Muscle layer of duodenum (tissue), 2 donors: ENCODE measurements around the gene RAB19.
"Not testable (repeated sequence)": the region's sequence is repeated elsewhere in the genome, so short reads cannot be mapped to it uniquely, and the experiment has no call there.

Experiments
- H3K27ac ChIP-seq: one replicate; pipeline ENCODE4 v1.7.0; 2013; ENCODE audit warnings: mild to moderate bottlenecking, low read length
- H3K27me3 ChIP-seq: one replicate; pipeline ENCODE4 v1.7.0; 2013; ENCODE audit warnings: low read depth, mild to moderate bottlenecking, control low read depth, low read length
- H3K36me3 ChIP-seq, 2 donors: one replicate each; pipeline ENCODE4 v1.7.0; 2013; ENCODE audit warnings: low read length in 2 of 2, control low read depth in 1 of 2, mild to moderate bottlenecking in 1 of 2; ENCODE audit not compliant: insufficient read depth in 2 of 2, control insufficient read depth in 1 of 2
- H3K4me1 ChIP-seq, 2 donors: one replicate each; pipeline ENCODE4 v1.7.0; 2013; ENCODE audit warnings: low read length in 2 of 2, mild to moderate bottlenecking in 2 of 2, control low read depth in 1 of 2, moderate library complexity in 1 of 2; ENCODE audit not compliant: insufficient read depth in 2 of 2, control insufficient read depth in 1 of 2
- H3K4me3 ChIP-seq, 2 donors: one replicate each; pipeline ENCODE4 v1.7.0; 2013; ENCODE audit warnings: low read length in 2 of 2, low read depth in 1 of 2, mild to moderate bottlenecking in 1 of 2
- H3K9me3 ChIP-seq, 2 donors: one replicate each; pipeline ENCODE4 v1.7.0; 2013; ENCODE audit warnings: low read length in 2 of 2, control low read depth in 1 of 2, mild to moderate bottlenecking in 1 of 2; ENCODE audit not compliant: control insufficient read depth in 1 of 2
- donor health status: healthy.

The RAB19 gene

DNA sequence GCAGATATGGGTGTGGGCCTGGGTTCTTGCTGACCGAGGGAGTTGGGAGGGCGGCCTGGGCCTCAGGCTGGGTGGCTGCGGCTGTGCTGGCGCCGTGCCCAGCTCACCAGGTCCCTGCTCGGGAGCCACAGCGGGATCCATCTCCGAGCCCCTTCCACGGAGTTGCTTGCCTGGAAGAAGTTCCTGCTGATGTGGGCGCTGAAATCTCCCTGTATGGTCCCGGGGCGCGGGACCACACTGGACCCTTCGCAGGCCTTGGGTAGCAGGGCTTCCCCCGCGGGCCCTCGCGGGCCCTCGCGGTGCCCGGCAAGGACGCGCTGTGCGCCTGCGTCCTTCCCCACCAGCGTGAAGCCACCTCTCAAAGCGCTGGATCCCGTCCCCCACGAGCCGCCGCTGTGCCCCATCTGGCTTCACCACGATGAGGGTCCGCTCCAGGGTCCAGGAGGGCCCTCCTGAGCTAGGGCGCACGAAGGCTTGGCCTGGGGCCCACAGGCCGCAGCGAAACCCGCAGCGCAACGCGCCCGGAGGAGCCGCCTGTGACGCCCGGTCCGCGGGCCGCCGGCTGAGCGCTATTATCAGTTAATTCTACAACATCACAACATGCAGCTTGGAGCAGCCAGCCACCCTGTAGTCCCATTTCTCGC lies 31.5 kb downstream of the RAB19 start:
- Histone ChIP-seq H3K9me3 (no peaks in the 10 kb centered on the region), H3K4me3 (peak overlapping the region in 1 of 2 donors; percentile 47), H3K27ac (no peak overlapping the region), H3K36me3 (no peaks in the 10 kb centered on the region), H3K4me1 (no peaks in the 10 kb centered on the region), H3K27me3 (no peaks in the 10 kb centered on the region)

DNA sequence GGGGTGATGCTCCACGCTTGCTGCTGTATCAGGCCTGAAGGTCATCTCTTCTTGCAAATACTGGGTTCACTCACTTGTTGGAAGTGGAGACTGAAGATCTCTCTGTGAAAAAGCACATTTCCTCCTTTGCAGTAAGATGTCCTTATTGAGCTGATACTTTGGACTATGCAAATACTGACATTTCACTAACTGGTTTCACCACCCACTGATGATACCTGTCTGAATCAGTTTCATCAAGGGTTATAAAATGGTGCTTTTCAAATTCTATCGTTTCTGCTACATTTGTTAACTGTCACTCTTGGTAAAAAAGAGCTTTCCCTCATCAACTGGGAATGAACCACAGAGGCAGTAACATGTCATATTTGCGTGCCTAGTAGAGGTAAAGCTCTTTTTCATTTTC lies 35.5 kb downstream of the RAB19 start:
- Histone ChIP-seq H3K27me3 (no peaks in the 10 kb centered on the region), H3K9me3 (no peaks in the 10 kb centered on the region)

DNA sequence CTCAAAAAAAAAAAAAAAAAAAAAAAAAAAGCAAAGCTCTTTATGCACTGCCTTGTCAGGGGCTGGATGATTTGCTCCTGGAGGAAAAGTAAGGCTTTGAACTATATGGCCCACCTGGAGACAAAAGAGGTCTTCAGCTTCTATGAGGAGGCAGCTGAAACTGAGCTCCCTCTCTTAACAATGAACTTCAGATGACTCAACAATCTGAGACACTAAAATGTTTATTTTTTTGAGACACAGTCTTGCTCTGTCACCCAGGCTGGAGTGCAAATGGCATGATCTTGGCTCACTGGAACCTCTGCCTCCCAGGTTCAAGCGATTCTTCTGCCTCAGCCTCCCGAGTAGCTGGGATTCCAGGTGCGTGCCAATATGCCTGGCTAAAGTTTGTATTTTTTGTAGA lies 36.7 kb downstream of the RAB19 start:
- Histone ChIP-seq H3K36me3 (no peaks in the 10 kb centered on the region), H3K9me3 (no peaks in the 10 kb centered on the region), H3K27me3 (no peaks in the 10 kb centered on the region), H3K27ac (no peak overlapping the region), H3K4me3 (no peak overlapping the region), H3K4me1 (no peaks in the 10 kb centered on the region)

More for the DNA sequence above, 35.5 kb downstream of the RAB19 start:
- H3K4me3 ChIP-seq = no peak overlapping the region
- no peaks in the 10 kb centered on the region for H3K4me1 ChIP-seq
- H3K27ac ChIP-seq = no peak overlapping the region
- H3K36me3 ChIP-seq = no peaks in the 10 kb centered on the region

DNA sequence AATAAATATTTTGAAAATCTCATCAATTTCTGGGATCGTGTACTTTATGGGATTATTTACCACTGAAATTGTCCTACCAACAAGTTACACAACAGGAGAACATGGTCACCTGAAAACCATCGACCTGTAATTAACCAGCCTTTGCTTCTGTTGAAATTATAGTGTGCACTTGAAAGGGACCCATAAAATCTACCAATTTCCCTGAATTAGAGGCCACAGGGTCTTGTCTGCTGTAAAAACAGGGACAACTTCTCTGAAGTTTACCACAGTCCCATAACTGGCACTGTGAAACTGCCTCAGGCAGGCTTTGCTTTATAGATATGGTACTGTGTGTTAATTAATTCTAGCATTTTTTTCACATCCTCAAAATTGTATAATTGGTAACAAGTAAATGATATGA lies 37.7 kb downstream of the RAB19 start:
- Histone ChIP-seq H3K27me3 (no peaks in the 10 kb centered on the region), H3K27ac (no peak overlapping the region), H3K9me3 (no peaks in the 10 kb centered on the region), H3K36me3 (no peaks in the 10 kb centered on the region), H3K4me3 (no peak overlapping the region), H3K4me1 (no peaks in the 10 kb centered on the region)

DNA sequence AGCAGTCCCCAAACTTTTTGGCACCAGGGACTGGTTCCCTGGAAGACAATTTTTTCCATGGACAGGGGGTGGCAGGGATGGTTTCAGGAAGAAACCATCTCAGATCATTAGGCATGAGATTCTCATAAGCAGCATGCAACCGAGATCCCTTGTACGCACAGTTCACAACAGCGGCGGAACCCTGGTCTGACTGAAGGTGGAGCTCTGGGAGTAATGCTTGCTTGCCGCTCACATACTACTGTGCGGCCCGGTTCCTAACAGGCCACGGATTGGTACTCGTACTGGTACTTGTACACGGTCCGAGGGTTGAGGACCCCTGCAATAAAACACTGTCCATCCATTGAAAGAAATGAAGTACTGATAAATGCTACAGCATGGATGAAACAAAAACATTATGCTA lies 42.6 kb downstream of the RAB19 start:
- Histone ChIP-seq H3K27ac (no peak overlapping the region), H3K9me3 (no peaks in the 10 kb centered on the region), H3K4me1 (no peaks in the 10 kb centered on the region), H3K4me3 (no peak overlapping the region), H3K36me3 (peaks cover 0 to 5% of the 10 kb centered on the region in 2 donors), H3K27me3 (no peaks in the 10 kb centered on the region)

DNA sequence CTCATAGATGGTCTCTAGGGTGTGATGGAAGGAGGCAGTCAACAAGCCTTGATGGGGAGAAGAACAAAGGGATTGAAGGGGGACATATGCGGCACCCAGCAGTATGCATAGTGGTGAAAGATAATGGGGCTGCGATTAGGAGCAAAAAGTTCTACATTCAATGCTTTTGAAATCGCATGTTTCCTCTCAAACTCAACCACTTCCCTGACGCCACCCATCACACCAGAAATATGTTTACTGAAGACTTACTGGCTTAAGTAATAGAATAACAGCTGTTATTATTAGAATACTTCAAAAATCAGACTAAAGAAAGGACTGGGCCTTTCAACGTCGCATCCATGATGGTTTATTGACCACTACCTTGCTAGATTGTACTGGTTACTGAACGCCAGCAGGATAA lies 44.0 kb downstream of the RAB19 start:
- H3K27me3 ChIP-seq = no peaks in the 10 kb centered on the region
- H3K27ac ChIP-seq = no peak overlapping the region
- peaks cover 5 to 9% of the 10 kb centered on the region in 2 donors for H3K36me3 ChIP-seq
- no peaks in the 10 kb centered on the region for H3K4me1 ChIP-seq
- no peak overlapping the region for H3K4me3 ChIP-seq
- no peaks in the 10 kb centered on the region for H3K9me3 ChIP-seq

DNA sequence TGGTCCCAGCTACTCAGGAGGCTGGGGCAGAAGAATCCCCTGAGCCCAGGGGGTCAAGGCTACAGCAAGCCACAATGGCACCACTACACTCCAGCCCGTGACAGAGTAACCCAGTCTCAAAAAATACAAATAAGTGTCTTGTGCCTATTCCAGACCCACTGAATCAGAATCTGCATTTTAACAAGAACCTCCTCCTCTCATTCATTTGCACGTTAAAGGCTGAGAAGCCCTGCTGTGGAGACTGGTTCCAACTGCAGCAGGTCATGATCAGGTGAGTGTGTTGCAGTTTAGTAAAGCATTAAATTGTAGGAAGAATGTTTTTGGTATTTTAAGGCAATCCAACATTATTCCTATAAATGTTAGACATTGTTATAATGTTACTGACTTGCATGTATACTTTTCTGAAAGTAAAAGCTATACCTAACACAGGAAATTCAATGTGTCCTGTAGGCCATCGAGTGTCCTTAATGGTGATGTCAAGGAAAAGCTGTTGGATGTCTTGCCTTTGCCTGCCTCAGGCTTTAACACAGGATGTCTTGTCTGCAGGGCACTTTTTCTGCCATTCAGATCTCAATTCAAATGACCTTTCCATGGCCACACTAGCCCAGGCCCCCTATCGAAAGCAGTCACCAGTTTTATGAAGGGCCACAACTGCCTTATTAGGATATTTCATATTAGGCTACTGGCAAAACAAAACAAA lies 45.1 kb downstream of the RAB19 start:
- H3K27me3 ChIP-seq = no peaks in the 10 kb centered on the region
- no peaks in the 10 kb centered on the region for H3K4me1 ChIP-seq
- no peak overlapping the region for H3K27ac ChIP-seq
- H3K36me3 ChIP-seq = peaks cover 13 to 19% of the 10 kb centered on the region in 2 donors
- H3K4me3 ChIP-seq = no peak overlapping the region
- H3K9me3 ChIP-seq = no peaks in the 10 kb centered on the region

DNA sequence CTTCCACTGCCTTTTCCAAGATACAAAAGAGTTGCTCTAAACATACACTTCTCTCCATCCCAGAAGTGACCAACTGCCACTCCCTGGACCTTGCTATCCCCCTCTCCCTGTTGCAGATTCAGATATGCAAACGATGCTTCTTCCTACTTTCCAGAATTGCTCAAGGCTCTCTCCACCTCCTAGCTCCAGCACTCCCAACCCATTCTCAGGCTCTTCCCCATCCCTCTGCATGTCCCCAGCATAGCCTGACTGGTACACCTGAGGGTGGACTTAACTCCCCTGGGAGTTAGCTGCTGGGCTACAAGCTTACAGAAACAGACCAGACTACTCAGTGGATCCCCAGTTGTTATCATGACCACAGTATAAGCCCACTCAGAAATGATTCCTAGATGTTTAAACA lies 47.9 kb downstream of the RAB19 start:
- peaks cover 35 to 47% of the 10 kb centered on the region in 2 donors for H3K36me3 ChIP-seq
- no peak overlapping the region for H3K4me3 ChIP-seq

DNA sequence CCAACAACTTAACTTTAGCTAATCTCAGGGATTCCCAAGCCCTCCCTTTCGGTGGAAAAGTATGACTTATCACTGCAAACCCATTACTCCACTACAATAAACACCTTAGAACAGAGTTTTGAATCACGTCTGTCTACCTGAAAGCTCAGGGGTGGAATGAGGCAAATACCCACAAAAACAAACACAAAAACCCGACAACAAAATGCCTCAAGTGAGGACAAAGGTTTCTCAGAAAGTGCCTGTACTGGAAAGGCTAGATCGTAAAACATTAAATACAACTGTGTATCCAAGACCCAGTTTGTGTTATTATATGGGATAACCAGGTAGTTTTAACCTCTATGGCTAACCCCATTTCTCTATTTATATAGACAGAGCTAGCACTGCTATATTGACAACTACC lies 49.4 kb downstream of the RAB19 start:
- Histone ChIP-seq H3K4me3 (no peak overlapping the region), H3K27me3 (no peaks in the 10 kb centered on the region), H3K36me3 (peaks cover 45 to 60% of the 10 kb centered on the region in 2 donors), H3K9me3 (no peaks in the 10 kb centered on the region), H3K27ac (no peak overlapping the region), H3K4me1 (no peaks in the 10 kb centered on the region)

More for the DNA sequence above, 47.9 kb downstream of the RAB19 start:
- H3K9me3 ChIP-seq = no peaks in the 10 kb centered on the region
- H3K27me3 ChIP-seq = no peaks in the 10 kb centered on the region
- no peaks in the 10 kb centered on the region for H3K4me1 ChIP-seq
- H3K27ac ChIP-seq = no peak overlapping the region

DNA sequence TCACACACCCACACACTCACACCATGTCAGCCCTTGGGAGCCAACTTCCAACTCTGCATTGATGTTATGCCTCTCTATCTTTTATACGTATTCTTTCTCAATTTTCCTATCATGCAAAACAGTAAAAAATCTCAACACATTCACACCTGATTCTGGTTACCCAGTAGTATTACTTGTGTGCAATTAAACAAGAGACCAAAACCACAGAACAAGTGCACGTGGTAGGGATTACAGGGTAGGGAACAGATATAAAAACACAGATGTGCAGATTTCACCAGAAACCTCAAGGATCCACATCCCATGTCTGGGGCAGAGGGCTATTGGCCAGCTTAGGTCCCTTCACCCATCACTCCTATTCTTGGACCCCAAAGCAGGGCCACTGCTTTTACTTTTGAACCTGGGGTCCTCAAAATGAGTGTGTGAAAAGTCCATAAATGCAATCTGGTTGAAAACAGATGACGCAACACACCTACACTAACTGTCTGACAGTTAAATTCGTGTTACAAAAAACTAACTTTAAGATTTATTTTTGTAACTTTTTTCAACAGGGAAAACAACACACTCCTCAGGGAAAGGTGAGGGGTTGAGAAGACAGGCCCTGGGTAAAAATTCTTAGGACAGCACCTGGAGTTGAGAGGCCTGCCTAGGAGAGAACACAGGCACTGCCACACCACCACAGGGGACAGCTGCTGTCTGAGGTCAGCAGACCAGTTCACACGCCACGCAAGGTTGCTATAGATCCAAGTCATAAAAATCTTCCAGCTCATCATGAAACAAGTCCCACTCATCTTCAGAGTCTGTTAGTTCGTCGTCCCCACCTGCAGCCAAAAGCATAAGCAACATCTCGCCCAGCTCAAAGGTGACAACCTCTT lies 50.2 kb downstream of the RAB19 start:
- H3K9me3 ChIP-seq, H3K4me3 ChIP-seq, H3K27me3 ChIP-seq, H3K27ac ChIP-seq, H3K4me1 ChIP-seq: not testable (repeated sequence)
- peaks cover 53 to 68% of the 10 kb centered on the region in 2 donors for H3K36me3 ChIP-seq

DNA sequence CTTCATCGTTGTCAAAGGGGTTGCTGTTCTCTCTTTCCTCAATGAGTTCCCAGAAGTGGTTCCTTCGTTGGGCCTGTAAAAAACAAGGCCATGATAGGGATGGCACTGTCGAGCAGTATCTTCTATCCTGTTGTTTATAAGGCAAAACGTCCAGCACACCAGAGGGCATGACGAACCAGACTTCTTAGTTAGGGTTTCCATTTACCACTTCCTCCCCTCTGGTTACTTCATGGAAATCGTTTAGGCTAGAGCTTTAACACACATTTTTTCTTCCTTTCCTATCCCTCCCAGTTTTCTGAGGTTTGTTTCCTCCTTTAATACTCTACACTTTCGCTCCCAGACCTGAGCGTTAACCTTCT lies 50.8 kb downstream of the RAB19 start:
- H3K36me3 ChIP-seq = peaks cover 54 to 72% of the 10 kb centered on the region in 2 donors
- H3K27me3 ChIP-seq = no peaks in the 10 kb centered on the region
- no peaks in the 10 kb centered on the region for H3K4me1 ChIP-seq
- H3K4me3 ChIP-seq = no peak overlapping the region
- H3K27ac ChIP-seq = no peak overlapping the region
- H3K9me3 ChIP-seq = no peaks in the 10 kb centered on the region
